Gastroesophageal sphincter (tissue), 4 donors: Measurements from ENCODE around the gene PGAP3. TPM values are rescaled to one million over a fixed set of nuclear protein-coding genes. Genes with fewer than 3 reads are reported as not detected.
A peak's percentile ranks its signal among the peaks of the same experiment; 100 is the strongest.

Experiments
- ATAC-seq: fragments of 150-250 bp; one replicate; pipeline ENCODE4 v1.9.1; 2016; ENCODE audit warnings: mild to moderate bottlenecking, moderate library complexity
- H3K27ac ChIP-seq, 4 donors: fragments of 200-600 bp; sonication (generic) in 3 of 4; 1 replicate in 3 of 4; 2 replicates in 1 of 4; pipeline ENCODE4 v1.5.1; 2016 to 2019
- H3K27me3 ChIP-seq: fragments of 200-600 bp; sonication (generic); one replicate; pipeline ENCODE4 v1.5.1; 2019
- H3K36me3 ChIP-seq, 2 donors: fragments of 200-600 bp; sonication (generic); one replicate each; pipeline ENCODE4 v1.5.1; 2019; ENCODE audit warnings: control low read depth in 1 of 2
- H3K4me1 ChIP-seq, 3 donors: fragments of 200-600 bp; sonication (generic); 1 replicate in 2 of 3; 2 replicates in 1 of 3; pipeline ENCODE4 v1.5.1; 2016 to 2019; ENCODE audit warnings: control low read depth in 2 of 3
- H3K4me3 ChIP-seq, 2 donors: fragments of 200-600 bp; sonication (generic); one replicate each; pipeline ENCODE4 v1.5.1; 2019; ENCODE audit warnings: mild to moderate bottlenecking in 1 of 2, moderate library complexity in 1 of 2
- H3K9me3 ChIP-seq, 3 donors: fragments of 200-600 bp; sonication (generic); one replicate each; pipeline ENCODE4 v1.5.1; 2017 to 2019; ENCODE audit warnings: control low read depth in 2 of 3
- EP300 ChIP-seq: sonication (generic); formaldehyde crosslinking; IDR thresholded peaks from one replicate; pipeline ENCODE4 v1.6.1; 2017; ENCODE audit warnings: antibody characterized with exemption, mild to moderate bottlenecking
- POLR2A ChIP-seq, 2 donors: fragments of 450-650 bp; IDR thresholded peaks; one replicate each; pipeline ENCODE4 v1.6.1; 2017; ENCODE audit warnings: antibody characterized with exemption in 2 of 2, mild to moderate bottlenecking in 2 of 2, moderate library complexity in 1 of 2
- POLR2AphosphoS5 ChIP-seq: sonication (generic); formaldehyde crosslinking; IDR thresholded peaks from one replicate; pipeline ENCODE4 v1.6.1; 2017; ENCODE audit warnings: antibody characterized with exemption
- WGBS, 2 donors: methylation state at CpG; one replicate each; pipeline ENCODE4 v1.1.5; 2018; ENCODE audit warnings: low coverage in 1 of 2; 5-methylcytosine and 5-hydroxymethylcytosine counted together
- total RNA-seq, 4 donors: library from RNA; depleted of rRNA; stranded (reverse); fragments of >200 nt; gene quantifications; one replicate each; pipeline ENCODE4 v1.1.0, GENCODE V29; 2016
- TF ChIP-seq, protein P1 (sequence below), 4 experiments: fragments of 200-600 bp in 2 of 4; fragments of 450-650 bp in 2 of 4; sonication (generic) in 1 of 4; IDR thresholded peaks; one replicate each; pipeline ENCODE4 v1.5.1; 2017 to 2019; ENCODE audit warnings: antibody characterized with exemption in 4 of 4, mild to moderate bottlenecking in 2 of 4, moderate library complexity in 2 of 4

PGAP3 gene
- total RNA-seq, 4 donors from 2014 or later: 9.9 to 13.6 (median 11.1) TPM

DNA sequence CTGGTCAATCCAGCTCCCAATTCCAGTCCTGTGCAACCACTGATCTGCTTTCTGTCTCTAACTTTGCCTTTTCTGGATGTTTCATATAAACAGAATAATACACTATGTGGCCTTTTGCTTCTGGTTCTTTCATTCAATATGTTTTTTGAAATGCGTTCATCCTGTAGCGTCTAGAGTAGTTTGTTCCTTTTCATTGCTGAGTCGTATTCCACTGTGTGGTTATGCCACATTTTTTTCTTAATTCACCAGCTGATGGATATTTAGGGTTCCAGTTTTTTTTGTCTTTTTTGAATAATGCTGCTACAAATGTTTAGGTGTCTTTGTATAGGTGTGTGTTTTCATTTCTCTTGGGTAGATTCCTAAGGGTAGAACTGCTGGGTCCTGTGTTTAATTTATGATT is 44.7 kb upstream of the PGAP3 start:
- TF ChIP-seq POLR2AphosphoS5 (no peak), POLR2A (IDR thresholded peaks at IDR 0.05) (no peak), EP300 (no peak)
- TF ChIP-seq, protein P1, sequence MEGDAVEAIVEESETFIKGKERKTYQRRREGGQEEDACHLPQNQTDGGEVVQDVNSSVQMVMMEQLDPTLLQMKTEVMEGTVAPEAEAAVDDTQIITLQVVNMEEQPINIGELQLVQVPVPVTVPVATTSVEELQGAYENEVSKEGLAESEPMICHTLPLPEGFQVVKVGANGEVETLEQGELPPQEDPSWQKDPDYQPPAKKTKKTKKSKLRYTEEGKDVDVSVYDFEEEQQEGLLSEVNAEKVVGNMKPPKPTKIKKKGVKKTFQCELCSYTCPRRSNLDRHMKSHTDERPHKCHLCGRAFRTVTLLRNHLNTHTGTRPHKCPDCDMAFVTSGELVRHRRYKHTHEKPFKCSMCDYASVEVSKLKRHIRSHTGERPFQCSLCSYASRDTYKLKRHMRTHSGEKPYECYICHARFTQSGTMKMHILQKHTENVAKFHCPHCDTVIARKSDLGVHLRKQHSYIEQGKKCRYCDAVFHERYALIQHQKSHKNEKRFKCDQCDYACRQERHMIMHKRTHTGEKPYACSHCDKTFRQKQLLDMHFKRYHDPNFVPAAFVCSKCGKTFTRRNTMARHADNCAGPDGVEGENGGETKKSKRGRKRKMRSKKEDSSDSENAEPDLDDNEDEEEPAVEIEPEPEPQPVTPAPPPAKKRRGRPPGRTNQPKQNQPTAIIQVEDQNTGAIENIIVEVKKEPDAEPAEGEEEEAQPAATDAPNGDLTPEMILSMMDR (IDR thresholded peaks at IDR 0.05): no peak

DNA sequence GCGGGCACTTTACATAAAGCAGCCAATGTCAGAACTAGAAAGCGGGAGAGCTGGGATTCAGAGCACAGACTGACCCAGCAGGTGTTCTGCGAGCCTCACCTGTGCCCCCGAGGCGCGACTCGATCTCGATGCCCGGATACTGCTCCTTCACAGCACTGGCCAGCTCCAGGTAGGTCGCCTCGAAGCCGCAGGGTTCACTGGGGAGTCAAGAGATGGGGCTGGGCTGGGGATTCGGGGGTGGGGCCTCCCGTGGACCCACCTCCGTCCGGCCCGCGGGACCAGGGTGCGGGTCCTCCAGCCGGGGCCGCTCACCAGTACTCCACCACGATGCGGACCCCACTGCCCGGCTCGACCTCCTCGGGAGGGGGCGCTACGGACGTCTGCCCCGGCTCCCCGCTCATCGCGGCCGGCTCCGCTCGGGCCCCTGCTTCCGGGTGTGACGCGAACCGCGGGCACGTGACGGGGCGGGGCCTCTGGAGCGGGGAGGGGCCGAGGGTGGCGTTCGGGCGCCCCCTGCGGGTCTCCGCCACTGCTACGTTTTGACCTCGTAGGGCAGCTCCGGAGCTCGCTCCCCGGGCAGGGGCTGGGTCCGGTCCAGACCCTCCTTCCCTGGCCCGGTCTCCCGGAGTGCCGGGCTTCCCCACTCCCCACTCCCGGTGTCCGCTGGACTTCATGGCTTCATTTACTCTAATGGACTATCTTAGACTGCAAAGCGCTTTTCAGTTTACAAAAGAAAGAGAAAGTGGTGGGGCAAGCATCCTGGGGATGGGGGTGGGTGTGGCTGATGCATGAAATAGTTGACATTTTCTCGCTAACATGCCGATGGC is 42.5 kb upstream of the PGAP3 start, which contains the start of gene MIEN1:
Gene MIEN1, minus strand, starts transcription at position 438 of the 827 bp plus-strand sequence. Its CDS starts 37 bp downstream, at position 401.
- WGBS, 2 donors: 0 to 4% methylated on average over 4 to 5 of the region's 65 CpGs
- TF ChIP-seq POLR2AphosphoS5 (peak; percentile 92), POLR2A (IDR thresholded peaks at IDR 0.05) (peak; percentile 82 to 90), EP300 (no peak)
- TF ChIP-seq, protein P1 (IDR thresholded peaks at IDR 0.05): peak in 3 of 4 experiments; percentile 89 to 95 (median 93)
- H3K9me3 ChIP-seq: no peaks in the 10 kb centered on the region
- peak within 1 kb of the TSS; percentile 79 to 82 for H3K4me3 ChIP-seq
- H3K36me3 ChIP-seq: peaks cover 0 to 40% of the 10 kb centered on the region in 2 donors
- H3K27ac ChIP-seq: peak within 1 kb of the TSS; percentile 80 to 94 (median 90)
- H3K27me3 ChIP-seq: no peaks in the 10 kb centered on the region
- peaks cover 0 to 24% (median 5%) of the 10 kb centered on the region in 3 donors for H3K4me1 ChIP-seq
- ATAC-seq: peak; percentile 97

More for the DNA sequence above, 44.7 kb upstream of the PGAP3 start:
- no peak for ATAC-seq
- Histone ChIP-seq H3K36me3 (peaks cover 0 to 18% of the 10 kb centered on the region in 2 donors), H3K27me3 (peaks cover 22% of the 10 kb centered on the region), H3K4me1 (peaks cover 0 to 28% (median 5%) of the 10 kb centered on the region in 3 donors), H3K9me3 (no peaks in the 10 kb centered on the region), H3K4me3 (no peak overlapping the region), H3K27ac (no peak overlapping the region)
- 87 to 100% methylated on average over 3 of the region's 3 CpGs for WGBS, 2 donors

DNA sequence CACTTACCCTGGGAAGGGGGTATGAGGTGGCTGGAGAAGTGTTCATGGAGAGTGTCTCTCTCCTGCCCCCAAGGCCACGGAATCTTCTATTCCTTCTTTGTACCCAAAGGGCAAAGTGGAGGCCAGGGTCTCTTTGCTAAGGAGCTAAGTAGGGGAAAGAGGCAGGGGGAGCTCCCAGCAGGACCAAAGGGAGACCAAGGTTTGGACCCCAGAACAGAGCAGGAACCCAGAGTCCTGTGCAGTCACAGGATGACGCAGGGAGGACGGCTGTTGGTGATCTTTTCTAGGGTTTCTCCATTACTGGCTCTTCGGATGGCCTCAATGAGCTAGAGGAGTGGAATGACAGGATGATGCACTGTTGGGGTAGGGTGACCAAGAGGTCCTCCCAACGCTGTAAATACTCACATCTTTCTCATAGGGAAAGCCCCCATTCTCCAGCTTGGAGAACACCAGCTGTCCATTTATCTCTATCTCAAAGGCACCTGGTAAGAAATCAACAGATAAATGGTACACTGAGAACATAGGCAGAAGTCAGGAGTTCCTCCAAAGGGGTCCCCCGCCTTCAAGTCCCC is 41.5 kb upstream of the PGAP3 start:
- H3K36me3 ChIP-seq: peaks cover 0 to 50% of the 10 kb centered on the region in 2 donors
- H3K27me3 ChIP-seq: no peaks in the 10 kb centered on the region
- 57 to 73% methylated on average over 2 to 3 of the region's 6 CpGs for WGBS, 2 donors
- peaks cover 0 to 24% (median 5%) of the 10 kb centered on the region in 3 donors for H3K4me1 ChIP-seq
- H3K9me3 ChIP-seq: no peaks in the 10 kb centered on the region
- peak overlapping the region in 3 of 4 donors; percentile 88 to 94 (median 91) for H3K27ac ChIP-seq
- no peak for ATAC-seq
- peak overlapping the region; percentile 79 to 82 for H3K4me3 ChIP-seq
- TF ChIP-seq EP300 (no peak), POLR2A (IDR thresholded peaks at IDR 0.05) (no peak), POLR2AphosphoS5 (no peak)
- TF ChIP-seq, protein P1 (IDR thresholded peaks at IDR 0.05): no peak

DNA sequence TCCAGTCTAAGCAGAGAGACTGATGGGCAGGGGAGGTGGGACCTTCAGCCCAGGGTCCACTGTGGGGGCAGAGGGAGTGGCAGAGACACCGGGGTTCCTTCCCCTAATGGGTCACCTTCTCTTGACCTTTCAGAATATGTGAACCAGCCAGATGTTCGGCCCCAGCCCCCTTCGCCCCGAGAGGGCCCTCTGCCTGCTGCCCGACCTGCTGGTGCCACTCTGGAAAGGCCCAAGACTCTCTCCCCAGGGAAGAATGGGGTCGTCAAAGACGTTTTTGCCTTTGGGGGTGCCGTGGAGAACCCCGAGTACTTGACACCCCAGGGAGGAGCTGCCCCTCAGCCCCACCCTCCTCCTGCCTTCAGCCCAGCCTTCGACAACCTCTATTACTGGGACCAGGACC is 39.7 kb upstream of the PGAP3 start:
- Histone ChIP-seq H3K4me3 (no peak overlapping the region), H3K27ac (no peak overlapping the region), H3K4me1 (peaks cover 0 to 24% (median 5%) of the 10 kb centered on the region in 3 donors), H3K36me3 (peaks cover 0 to 63% of the 10 kb centered on the region in 2 donors), H3K27me3 (no peaks in the 10 kb centered on the region), H3K9me3 (no peaks in the 10 kb centered on the region)
- WGBS, 2 donors: 20% methylated on average over 2 of the region's 10 CpGs; no CpG with 5 or more reads in 1 of the 2 donors
- no peak for ATAC-seq
- TF ChIP-seq POLR2AphosphoS5: no peak
- no peak for TF ChIP-seq POLR2A (IDR thresholded peaks at IDR 0.05)
- TF ChIP-seq EP300: no peak
- TF ChIP-seq, protein P1 (IDR thresholded peaks at IDR 0.05): no peak
